Neural cell (in vitro differentiated cells): ENCODE data around the gene SETD2. TPM values are rescaled to one million over a fixed set of nuclear protein-coding genes. Genes with fewer than 3 reads are reported as not detected.

Experiments
- H2AFZ ChIP-seq: fragments of 200-600, 300-800 bp; sonication (generic), shearing (Covaris generic); 2 replicates; pipeline ENCODE4 v1.6.0; 2014; ENCODE audit warnings: low read depth, mild to moderate bottlenecking, antibody characterized with exemption, low read length, moderate library complexity
- H3F3A ChIP-seq: fragments of 200-600 bp; shearing (Covaris generic); 2 replicates; pipeline ENCODE4 v1.6.1; 2016; ENCODE audit warnings: mild to moderate bottlenecking, moderate library complexity, mixed read lengths, antibody characterized with exemption, low read length; ENCODE audit not compliant: insufficient read depth, poor library complexity, severe bottlenecking
- H3K27ac ChIP-seq: fragments of 200-600, 300-800 bp; sonication (generic), shearing (Covaris generic); 2 replicates; pipeline ENCODE4 v1.5.1; 2014; ENCODE audit warnings: mild to moderate bottlenecking, low read length, moderate library complexity
- H3K27me3 ChIP-seq: fragments of 300-800, 200-600 bp; sonication (generic), shearing (Covaris generic); 2 replicates; pipeline ENCODE4 v1.6.0; 2014; ENCODE audit warnings: mild to moderate bottlenecking, low read depth, low read length, moderate library complexity; ENCODE audit not compliant: insufficient read depth
- H3K36me3 ChIP-seq: fragments of 300-800, 200-600 bp; sonication (generic), shearing (Covaris generic); 2 replicates; pipeline ENCODE4 v1.5.1; 2014; ENCODE audit warnings: mild to moderate bottlenecking, antibody characterized with exemption, low read length, moderate library complexity; ENCODE audit not compliant: insufficient read depth
- H3K4me2 ChIP-seq: fragments of 300-800, 200-600 bp; sonication (generic), shearing (Covaris generic); 2 replicates; pipeline ENCODE4 v1.6.0; 2014; ENCODE audit warnings: mild to moderate bottlenecking, low read length
- H3K4me3 ChIP-seq: fragments of 300-800, 200-600 bp; sonication (generic), shearing (Covaris generic); 2 replicates; pipeline ENCODE4 v1.5.1; 2014; ENCODE audit warnings: mild to moderate bottlenecking, low read length, moderate library complexity
- H3K79me2 ChIP-seq: fragments of 200-600 bp; shearing (Covaris generic); replicated peaks from 2 replicates; pipeline ENCODE4 v1.6.0; 2014; ENCODE audit warnings: mild to moderate bottlenecking, low read length, moderate library complexity; ENCODE audit not compliant: insufficient read depth
- H3K9ac ChIP-seq: fragments of 300-800, 200-600 bp; sonication (generic), shearing (Covaris generic); 2 replicates; pipeline ENCODE4 v1.6.1; 2016; ENCODE audit warnings: mild to moderate bottlenecking, low read length, mixed read lengths
- H3K9me2 ChIP-seq: fragments of 200-600 bp; shearing (Covaris generic); 2 replicates; pipeline ENCODE4 v1.6.1; 2016; ENCODE audit warnings: mild to moderate bottlenecking, low read length, mixed read lengths; ENCODE audit not compliant: insufficient read depth
- H3K9me3 ChIP-seq: fragments of 200-600, 300-800 bp; sonication (generic), shearing (Covaris generic); 2 replicates; pipeline ENCODE4 v1.6.1; 2016; ENCODE audit warnings: mild to moderate bottlenecking, mixed run types, low read length, moderate library complexity, mixed read lengths
- H4K20me1 ChIP-seq: fragments of 200-600 bp; shearing (Covaris generic); 2 replicates; pipeline ENCODE4 v1.6.1; 2016; ENCODE audit warnings: mild to moderate bottlenecking, mixed run types; ENCODE audit not compliant: insufficient read depth
- CTCF ChIP-seq: fragments of 450-650 bp; IDR thresholded peaks from 2 replicates; pipeline ENCODE4 v1.5.1; 2014; ENCODE audit warnings: antibody characterized with exemption, mild to moderate bottlenecking, moderate library complexity; ENCODE audit not compliant: poor library complexity, severe bottlenecking
- EZH2 ChIP-seq: fragments of 200-600, 300-800 bp; shearing (Covaris generic), sonication (generic); IDR thresholded peaks from 2 replicates; pipeline ENCODE4 v1.6.1; 2014; ENCODE audit warnings: antibody characterized with exemption, low read length, borderline replicate concordance, mild to moderate bottlenecking; ENCODE audit not compliant: insufficient read depth, poor library complexity, severe bottlenecking
- POLR2AphosphoS5 ChIP-seq: IDR thresholded peaks from 2 replicates; pipeline ENCODE4 v1.6.1; 2012
- RAD21 ChIP-seq: fragments of 450-650 bp; conservative IDR thresholded peaks from 2 replicates; pipeline ENCODE4 v1.6.1; 2014; ENCODE audit warnings: antibody characterized with exemption, mild to moderate bottlenecking, moderate library complexity
- SMC3 ChIP-seq: fragments of 450-650 bp; conservative IDR thresholded peaks from 2 replicates; pipeline ENCODE4 v1.6.1; 2014; ENCODE audit warnings: antibody characterized with exemption, mild to moderate bottlenecking, moderate library complexity; ENCODE audit not compliant: poor library complexity
- TAF1 ChIP-seq: IDR thresholded peaks from 2 replicates; pipeline ENCODE4 v1.6.1; 2012; ENCODE audit warnings: low read depth
- polyA plus RNA-seq: library from polyadenylated mRNA; depleted of rRNA; stranded (reverse); fragments of >200 nt; gene quantifications from 2 replicates; pipeline ENCODE4 v1.2.3, GENCODE V29; 2014
- TF ChIP-seq, protein P1 (sequence below): IDR thresholded peaks from 2 replicates; pipeline ENCODE4 v1.6.1; 2012; ENCODE audit warnings: borderline replicate concordance

Gene SETD2
- polyA plus RNA-seq, 1 donor from 2014 or later: 18.4 TPM

- Histone ChIP-seq H3K4me3 (no peak overlapping the region), H3F3A (no peaks in the 10 kb centered on the region), H3K4me2 (no peak overlapping the region), H3K36me3 (no peaks in the 10 kb centered on the region), H3K9ac (no peak overlapping the region), H4K20me1 (no peaks in the 10 kb centered on the region), H2AFZ (no peak overlapping the region), H3K27me3 (no peaks in the 10 kb centered on the region), H3K9me2 (no peaks in the 10 kb centered on the region), H3K9me3 (no peaks in the 10 kb centered on the region), H3K79me2 (no peaks in the 10 kb centered on the region), H3K27ac (no peak overlapping the region)
- TF ChIP-seq CTCF: no peak
- TF ChIP-seq POLR2AphosphoS5: no peak
- no peak for TF ChIP-seq SMC3
- no peak for TF ChIP-seq RAD21
- TF ChIP-seq, protein P1, sequence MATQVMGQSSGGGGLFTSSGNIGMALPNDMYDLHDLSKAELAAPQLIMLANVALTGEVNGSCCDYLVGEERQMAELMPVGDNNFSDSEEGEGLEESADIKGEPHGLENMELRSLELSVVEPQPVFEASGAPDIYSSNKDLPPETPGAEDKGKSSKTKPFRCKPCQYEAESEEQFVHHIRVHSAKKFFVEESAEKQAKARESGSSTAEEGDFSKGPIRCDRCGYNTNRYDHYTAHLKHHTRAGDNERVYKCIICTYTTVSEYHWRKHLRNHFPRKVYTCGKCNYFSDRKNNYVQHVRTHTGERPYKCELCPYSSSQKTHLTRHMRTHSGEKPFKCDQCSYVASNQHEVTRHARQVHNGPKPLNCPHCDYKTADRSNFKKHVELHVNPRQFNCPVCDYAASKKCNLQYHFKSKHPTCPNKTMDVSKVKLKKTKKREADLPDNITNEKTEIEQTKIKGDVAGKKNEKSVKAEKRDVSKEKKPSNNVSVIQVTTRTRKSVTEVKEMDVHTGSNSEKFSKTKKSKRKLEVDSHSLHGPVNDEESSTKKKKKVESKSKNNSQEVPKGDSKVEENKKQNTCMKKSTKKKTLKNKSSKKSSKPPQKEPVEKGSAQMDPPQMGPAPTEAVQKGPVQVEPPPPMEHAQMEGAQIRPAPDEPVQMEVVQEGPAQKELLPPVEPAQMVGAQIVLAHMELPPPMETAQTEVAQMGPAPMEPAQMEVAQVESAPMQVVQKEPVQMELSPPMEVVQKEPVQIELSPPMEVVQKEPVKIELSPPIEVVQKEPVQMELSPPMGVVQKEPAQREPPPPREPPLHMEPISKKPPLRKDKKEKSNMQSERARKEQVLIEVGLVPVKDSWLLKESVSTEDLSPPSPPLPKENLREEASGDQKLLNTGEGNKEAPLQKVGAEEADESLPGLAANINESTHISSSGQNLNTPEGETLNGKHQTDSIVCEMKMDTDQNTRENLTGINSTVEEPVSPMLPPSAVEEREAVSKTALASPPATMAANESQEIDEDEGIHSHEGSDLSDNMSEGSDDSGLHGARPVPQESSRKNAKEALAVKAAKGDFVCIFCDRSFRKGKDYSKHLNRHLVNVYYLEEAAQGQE: no peak
- TF ChIP-seq TAF1: no peak
Observed at GRCh38 chr3:46999516-47000197, 164.3 kb downstream of the SETD2 start.

GRCh38 chr3:46998852-46999515 lies 164.9 kb downstream of the SETD2 start:
- no peaks in the 10 kb centered on the region for H3F3A ChIP-seq
- no peak overlapping the region for H3K27ac ChIP-seq
- no peaks in the 10 kb centered on the region for H4K20me1 ChIP-seq
- no peaks in the 10 kb centered on the region for H3K9me2 ChIP-seq
- H2AFZ ChIP-seq: no peak overlapping the region
- no peaks in the 10 kb centered on the region for H3K9me3 ChIP-seq
- TF ChIP-seq EZH2 (no peak), POLR2AphosphoS5 (no peak), CTCF (peak; percentile 2), TAF1 (no peak)
- H3K27me3 ChIP-seq: no peaks in the 10 kb centered on the region
- H3K4me3 ChIP-seq: no peak overlapping the region
- no peak overlapping the region for H3K9ac ChIP-seq
- no peak overlapping the region for H3K4me2 ChIP-seq
- no peaks in the 10 kb centered on the region for H3K36me3 ChIP-seq
- H3K79me2 ChIP-seq: no peaks in the 10 kb centered on the region
